Omental fat pad (tissue), 4 donors: ENCODE results near the gene TBXAS1. TPM values are rescaled to one million over a fixed set of nuclear protein-coding genes. Genes with fewer than 3 reads are reported as not detected.

Source experiments
- ATAC-seq: fragments of 150-250 bp; one replicate; pipeline ENCODE4 v1.9.1; 2016; ENCODE audit warnings: mild to moderate bottlenecking, moderate library complexity; ENCODE audit not compliant: low FRiP score
- DNase-seq: peaks from one replicate; pipeline ENCODE4 v3.0.0-alpha.2; 2019; ENCODE audit warnings: low spot score
- total RNA-seq, 4 donors: library from RNA; depleted of rRNA; stranded (reverse); fragments of >200 nt; gene quantifications; one replicate each; pipeline ENCODE4 v1.1.0, GENCODE V29; 2016
- TF ChIP-seq, protein P1 (sequence below), 3 donors: fragments of 450-650 bp; IDR thresholded peaks; one replicate each; pipeline ENCODE4 v1.5.1; 2016 to 2017; ENCODE audit warnings: antibody characterized with exemption in 3 of 3, mild to moderate bottlenecking in 3 of 3, moderate library complexity in 2 of 3

TBXAS1 gene
- total RNA-seq, 4 donors from 2014 or later = 22.2 to 63.4 (median 48.6) TPM

DNA sequence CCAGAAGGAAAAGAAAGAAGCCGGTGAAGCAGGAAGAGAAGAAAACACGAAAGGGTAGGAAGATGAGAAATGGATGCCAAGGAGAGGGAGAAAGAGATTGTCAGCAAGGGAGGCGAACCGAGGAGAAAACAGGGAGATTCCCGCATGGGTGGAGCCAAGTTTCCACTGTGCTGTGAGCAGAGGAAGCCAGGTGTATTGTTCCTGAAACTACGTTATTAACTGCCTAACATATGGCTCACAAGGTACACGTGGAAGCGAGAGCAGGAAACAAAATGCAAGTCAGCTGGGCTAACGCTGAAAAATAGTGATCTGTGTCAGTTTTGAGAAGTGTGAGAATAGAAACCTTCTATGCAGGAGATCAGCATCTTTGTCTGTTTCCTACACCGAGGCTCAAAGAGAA lies 30.8 kb upstream of the TBXAS1 start:
- DNase-seq (no peak), ATAC-seq (no peak)
- TF ChIP-seq, protein P1, sequence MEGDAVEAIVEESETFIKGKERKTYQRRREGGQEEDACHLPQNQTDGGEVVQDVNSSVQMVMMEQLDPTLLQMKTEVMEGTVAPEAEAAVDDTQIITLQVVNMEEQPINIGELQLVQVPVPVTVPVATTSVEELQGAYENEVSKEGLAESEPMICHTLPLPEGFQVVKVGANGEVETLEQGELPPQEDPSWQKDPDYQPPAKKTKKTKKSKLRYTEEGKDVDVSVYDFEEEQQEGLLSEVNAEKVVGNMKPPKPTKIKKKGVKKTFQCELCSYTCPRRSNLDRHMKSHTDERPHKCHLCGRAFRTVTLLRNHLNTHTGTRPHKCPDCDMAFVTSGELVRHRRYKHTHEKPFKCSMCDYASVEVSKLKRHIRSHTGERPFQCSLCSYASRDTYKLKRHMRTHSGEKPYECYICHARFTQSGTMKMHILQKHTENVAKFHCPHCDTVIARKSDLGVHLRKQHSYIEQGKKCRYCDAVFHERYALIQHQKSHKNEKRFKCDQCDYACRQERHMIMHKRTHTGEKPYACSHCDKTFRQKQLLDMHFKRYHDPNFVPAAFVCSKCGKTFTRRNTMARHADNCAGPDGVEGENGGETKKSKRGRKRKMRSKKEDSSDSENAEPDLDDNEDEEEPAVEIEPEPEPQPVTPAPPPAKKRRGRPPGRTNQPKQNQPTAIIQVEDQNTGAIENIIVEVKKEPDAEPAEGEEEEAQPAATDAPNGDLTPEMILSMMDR (IDR thresholded peaks at IDR 0.05) = no peak

DNA sequence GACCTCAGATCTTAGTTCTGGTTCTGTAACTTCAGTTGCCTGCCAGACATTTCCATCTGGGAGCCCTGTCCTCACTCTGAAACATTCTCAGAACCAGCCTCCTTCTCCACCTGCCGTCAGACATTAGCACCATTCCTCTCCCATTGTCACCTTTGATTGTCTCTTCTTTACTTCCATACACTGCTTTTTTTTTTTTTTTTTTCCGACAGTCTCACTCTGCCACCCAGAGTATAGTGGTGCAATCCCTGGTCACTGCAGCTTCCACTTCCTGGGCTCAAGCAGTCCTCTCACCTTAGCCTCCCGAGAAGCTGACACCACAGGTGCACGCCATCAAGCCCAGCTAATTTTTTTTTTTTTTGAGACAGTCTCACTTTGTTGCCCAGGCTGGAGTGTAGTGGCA lies 30.2 kb upstream of the TBXAS1 start:
- no peak for ATAC-seq

DNA sequence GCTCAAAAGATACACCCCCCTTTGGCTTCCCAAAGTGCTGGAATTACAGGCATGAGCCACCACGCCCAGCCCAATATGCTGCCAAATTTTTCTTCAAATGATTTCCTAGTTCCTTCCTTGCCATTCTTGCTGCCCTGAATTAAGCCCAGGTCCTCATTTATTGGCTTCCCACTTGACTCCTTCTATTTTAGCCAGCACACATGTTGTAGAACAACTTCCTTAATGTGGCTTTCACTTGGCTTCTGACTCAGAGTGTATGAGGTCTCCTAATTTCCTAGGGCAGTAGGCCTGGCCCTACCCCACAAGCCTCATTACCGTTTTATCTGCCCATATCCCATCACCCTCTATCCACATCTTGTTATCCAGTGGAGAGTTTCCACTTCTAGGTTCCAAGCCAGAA lies 29.5 kb upstream of the TBXAS1 start:
- ATAC-seq = no peak
- no peak for DNase-seq
- TF ChIP-seq, protein P1 (IDR thresholded peaks at IDR 0.05) = no peak

More for the DNA sequence above, 30.2 kb upstream of the TBXAS1 start:
- DNase-seq = no peak
- TF ChIP-seq, protein P1 (IDR thresholded peaks at IDR 0.05) = no peak

DNA sequence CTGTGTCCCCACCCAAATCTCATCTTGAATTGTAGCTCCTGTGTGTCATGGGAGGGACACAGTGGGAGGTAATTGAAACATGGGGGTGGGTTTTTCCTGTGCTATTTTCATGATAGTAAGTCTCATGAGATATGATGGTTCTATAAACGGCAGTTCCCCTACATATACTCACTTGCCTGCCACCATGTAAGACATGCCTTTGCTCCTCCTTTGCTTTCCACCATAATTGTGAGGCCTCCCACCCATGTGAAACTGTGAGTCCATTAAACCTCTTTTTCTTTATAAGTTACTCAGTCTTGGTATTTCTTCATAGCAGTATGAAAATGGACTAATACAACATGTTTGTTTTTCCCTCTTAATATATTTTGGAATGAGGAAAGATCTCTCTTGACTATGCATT lies 24.5 kb upstream of the TBXAS1 start:
- ATAC-seq (no peak), DNase-seq (no peak)

DNA sequence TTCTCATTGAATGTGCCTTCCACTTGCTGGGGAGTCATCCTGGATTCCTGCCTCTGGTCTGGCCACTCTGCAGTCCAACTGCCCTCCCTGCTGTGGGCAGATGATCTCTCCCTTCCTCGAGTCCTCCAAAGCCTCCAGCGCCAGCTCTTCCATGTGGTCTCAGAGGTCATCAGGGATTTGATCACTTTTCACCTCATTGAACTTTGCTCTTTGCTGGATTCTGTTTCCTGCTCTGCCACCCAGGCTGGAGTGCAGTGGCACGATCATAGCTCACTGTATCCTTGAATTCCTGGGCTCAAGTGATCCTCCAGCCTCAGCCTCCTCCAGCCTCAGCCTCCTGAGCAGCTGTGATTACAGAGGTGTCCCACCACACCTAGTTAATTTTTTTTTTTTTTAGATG lies 22.1 kb upstream of the TBXAS1 start:
- no peak for DNase-seq
- no peak for ATAC-seq
- TF ChIP-seq, protein P1 (IDR thresholded peaks at IDR 0.05) = no peak

More for the DNA sequence above, 24.5 kb upstream of the TBXAS1 start:
- TF ChIP-seq, protein P1 (IDR thresholded peaks at IDR 0.05) = no peak

DNA sequence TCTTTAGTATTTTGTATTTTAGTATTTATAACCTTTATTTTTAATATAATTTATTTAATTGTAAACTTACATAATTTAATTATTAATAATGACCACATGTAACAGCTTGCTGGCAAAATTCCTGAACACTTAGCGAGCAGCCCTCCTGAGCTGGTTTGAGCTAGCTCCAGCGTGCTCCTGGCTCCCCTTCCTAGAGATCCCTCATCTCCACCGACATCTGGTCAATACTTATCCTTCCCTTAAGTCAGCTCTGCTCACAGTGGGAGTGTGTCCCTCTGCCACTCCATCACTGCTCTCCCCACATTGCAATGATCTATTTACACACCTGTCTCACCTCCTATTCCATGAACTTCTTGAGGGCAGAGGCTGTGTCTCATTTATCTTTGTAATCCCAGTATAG lies 20.6 kb upstream of the TBXAS1 start:
- DNase-seq = no peak
- TF ChIP-seq, protein P1 (IDR thresholded peaks at IDR 0.05) = no peak
- ATAC-seq = no peak

DNA sequence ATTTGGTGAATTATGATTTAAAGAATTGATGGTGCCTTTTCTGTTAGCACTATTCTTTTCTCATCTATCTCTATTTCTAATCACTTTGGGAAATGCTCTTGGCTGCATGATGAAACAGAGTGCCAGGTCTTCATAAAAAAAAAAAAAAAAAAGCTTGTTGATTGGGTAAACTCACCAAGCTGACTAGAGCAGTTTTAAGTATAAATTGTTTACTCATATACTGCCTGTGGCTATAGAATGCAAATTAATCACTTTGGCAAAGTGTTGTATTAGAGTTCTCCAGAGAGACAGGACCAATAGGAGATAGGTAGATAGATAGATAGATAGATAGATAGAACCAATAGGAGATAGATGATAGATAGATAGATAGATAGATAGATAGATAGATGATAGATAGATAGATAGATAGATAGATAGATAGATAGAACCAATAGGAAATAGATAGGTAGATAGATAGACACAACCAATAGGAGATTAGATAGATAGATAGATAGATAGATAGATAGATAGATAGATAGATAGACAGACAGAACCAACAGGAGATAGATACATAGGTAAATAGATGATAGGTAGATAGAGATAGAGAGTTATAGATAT lies 20.1 kb upstream of the TBXAS1 start:
- DNase-seq = no peak
- TF ChIP-seq, protein P1 (IDR thresholded peaks at IDR 0.05) = no peak
- no peak for ATAC-seq
